Tibial artery (tissue), 4 donors: ENCODE data around the gene SOX15.

ENCODE experiments used
- DNase-seq, 2 donors: peaks; one replicate each; pipeline ENCODE4 v3.0.0-alpha.2; 2019
- H3K27ac ChIP-seq, 2 donors: fragments of 200-600 bp; sonication (generic) in 1 of 2; 1 replicate in 1 of 2; 2 replicates in 1 of 2; pipeline ENCODE4 v1.5.1; 2018 to 2019; ENCODE audit warnings: mild to moderate bottlenecking in 1 of 2
- H3K27me3 ChIP-seq, 2 donors: fragments of 200-600 bp; sonication (generic) in 1 of 2; one replicate each; pipeline versions ENCODE4 v1.5.1 to v1.6.0; 2016 to 2019
- H3K36me3 ChIP-seq, 3 donors: fragments of 200-600 bp; sonication (generic) in 2 of 3; one replicate each; pipeline ENCODE4 v1.5.1; 2016 to 2019; ENCODE audit warnings: mild to moderate bottlenecking in 2 of 3
- H3K4me1 ChIP-seq, 4 donors: fragments of 200-600 bp; sonication (generic) in 2 of 4; 1 replicate in 3 of 4; 2 replicates in 1 of 4; pipeline ENCODE4 v1.5.1; 2016 to 2019
- H3K4me3 ChIP-seq, 2 donors: fragments of 200-600 bp; sonication (generic) in 1 of 2; 1 replicate in 1 of 2; 2 replicates in 1 of 2; pipeline ENCODE4 v1.5.1; 2018 to 2019; ENCODE audit warnings: mild to moderate bottlenecking in 2 of 2
- H3K9me3 ChIP-seq, 3 donors: fragments of 200-600 bp; sonication (generic) in 1 of 3; one replicate each; pipeline ENCODE4 v1.5.1; 2016 to 2019
- intact Hi-C: fragments of 100-400 bp; cut with DNase I; formaldehyde crosslinking; loops from one replicate; pipeline ENCODE4 v1.15.0; 2023; ENCODE audit warnings: low total_unique reads
- TF ChIP-seq, protein P1 (sequence below), 2 experiments: fragments of 200-600 bp in 1 of 2; fragments of 450-650 bp in 1 of 2; IDR thresholded peaks; one replicate each; pipeline ENCODE4 v1.5.1; 2017 to 2019; ENCODE audit warnings: antibody characterized with exemption in 2 of 2, mild to moderate bottlenecking in 1 of 2, moderate library complexity in 1 of 2

SOX15 gene

DNA sequence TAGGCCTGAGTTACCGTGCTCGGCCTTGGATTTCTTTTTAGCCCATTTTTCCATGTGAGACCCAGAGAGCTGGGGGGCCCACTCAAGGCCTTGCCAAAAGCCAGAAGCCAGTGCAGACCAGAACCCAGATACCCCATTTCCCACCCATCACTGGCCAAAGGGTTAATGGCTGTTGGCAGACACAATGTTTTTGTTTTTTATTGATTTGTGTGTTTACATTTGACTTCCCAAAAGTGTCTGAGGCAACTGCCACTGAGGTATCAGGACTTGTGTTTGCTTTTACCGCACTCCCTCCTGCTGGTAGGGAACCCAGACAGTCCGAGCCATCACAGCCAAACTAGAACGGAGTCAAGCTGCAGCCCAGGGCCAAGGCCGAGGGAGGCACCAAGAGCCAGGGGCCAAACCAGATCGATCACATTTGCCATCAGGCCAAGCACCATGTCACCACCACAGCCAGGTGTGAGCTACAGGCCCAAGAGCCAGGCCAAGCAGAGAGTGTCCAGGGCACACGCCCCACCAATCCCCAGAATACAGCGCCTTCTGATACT is 48.7 kb downstream of the SOX15 start:
- Histone ChIP-seq H3K36me3 (no peaks in the 10 kb centered on the region), H3K27me3 (peaks cover 0 to 19% of the 10 kb centered on the region in 2 donors), H3K4me1 (no peaks in the 10 kb centered on the region), H3K4me3 (no peak overlapping the region), H3K27ac (no peak overlapping the region), H3K9me3 (peaks cover 0 to 9% (median 0%) of the 10 kb centered on the region in 3 donors)
- intact Hi-C loops = no loop called here
- TF ChIP-seq, protein P1, sequence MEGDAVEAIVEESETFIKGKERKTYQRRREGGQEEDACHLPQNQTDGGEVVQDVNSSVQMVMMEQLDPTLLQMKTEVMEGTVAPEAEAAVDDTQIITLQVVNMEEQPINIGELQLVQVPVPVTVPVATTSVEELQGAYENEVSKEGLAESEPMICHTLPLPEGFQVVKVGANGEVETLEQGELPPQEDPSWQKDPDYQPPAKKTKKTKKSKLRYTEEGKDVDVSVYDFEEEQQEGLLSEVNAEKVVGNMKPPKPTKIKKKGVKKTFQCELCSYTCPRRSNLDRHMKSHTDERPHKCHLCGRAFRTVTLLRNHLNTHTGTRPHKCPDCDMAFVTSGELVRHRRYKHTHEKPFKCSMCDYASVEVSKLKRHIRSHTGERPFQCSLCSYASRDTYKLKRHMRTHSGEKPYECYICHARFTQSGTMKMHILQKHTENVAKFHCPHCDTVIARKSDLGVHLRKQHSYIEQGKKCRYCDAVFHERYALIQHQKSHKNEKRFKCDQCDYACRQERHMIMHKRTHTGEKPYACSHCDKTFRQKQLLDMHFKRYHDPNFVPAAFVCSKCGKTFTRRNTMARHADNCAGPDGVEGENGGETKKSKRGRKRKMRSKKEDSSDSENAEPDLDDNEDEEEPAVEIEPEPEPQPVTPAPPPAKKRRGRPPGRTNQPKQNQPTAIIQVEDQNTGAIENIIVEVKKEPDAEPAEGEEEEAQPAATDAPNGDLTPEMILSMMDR (IDR thresholded peaks at IDR 0.05) = no peak
- DNase-seq = no peak

DNA sequence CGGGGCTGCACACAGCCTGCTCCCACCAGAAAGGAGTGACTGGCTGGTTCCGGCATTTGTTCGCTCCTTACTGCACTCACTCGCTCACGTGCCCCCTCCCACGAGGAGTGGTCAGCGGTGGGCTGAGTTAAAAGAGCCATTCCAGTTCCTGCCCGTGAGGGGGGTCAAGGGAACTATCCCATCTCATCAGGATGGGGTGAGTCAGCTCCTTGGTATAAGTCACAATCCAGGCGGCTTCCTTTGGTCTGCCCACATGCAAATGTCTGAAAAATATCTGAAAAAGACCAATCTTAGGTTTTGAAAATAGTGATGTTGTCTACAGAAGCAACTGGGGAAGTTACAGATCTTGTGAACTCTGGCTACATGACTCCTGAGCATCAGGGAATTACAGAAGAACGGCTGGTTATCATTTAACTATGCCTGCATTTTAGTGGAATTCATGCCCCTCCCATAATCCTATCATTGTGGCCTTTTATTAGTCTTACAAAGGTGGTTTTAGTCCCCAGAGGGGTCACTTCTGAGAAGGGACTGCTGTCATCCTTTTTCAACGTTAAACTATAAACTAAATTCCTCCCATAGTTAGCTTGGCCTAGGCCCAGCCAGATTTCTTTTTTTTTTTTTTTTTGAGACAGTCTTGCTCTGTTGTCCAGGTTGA is 50.9 kb downstream of the SOX15 start:
- no peaks in the 10 kb centered on the region for H3K4me1 ChIP-seq
- H3K36me3 ChIP-seq = no peaks in the 10 kb centered on the region
- no peak for DNase-seq
- peaks cover 0 to 9% (median 0%) of the 10 kb centered on the region in 3 donors for H3K9me3 ChIP-seq
- no peak overlapping the region for H3K4me3 ChIP-seq
- TF ChIP-seq, protein P1 (IDR thresholded peaks at IDR 0.05) = no peak
- H3K27ac ChIP-seq = no peak overlapping the region
- peaks cover 0 to 19% of the 10 kb centered on the region in 2 donors for H3K27me3 ChIP-seq
- intact Hi-C loops = no loop called here
